ENCODE measurements around the gene XYLT1.
A peak's percentile ranks its signal among the peaks of the same experiment; 100 is the strongest.

XYLT1 gene

GRCh38 chr16:17424771-17425170, 46.0 kb downstream of the XYLT1 start:
- peaks cover 0 to 97% (median 65%) of the 10 kb centered on the region in 11 experiments; a peak in 18 of 22 replicates for H3K36me3 ChIP-seq
- no peak overlapping the region for H3K4me2 ChIP-seq
- H3K4me1 ChIP-seq: peaks cover 0 to 8% (median 0%) of the 10 kb centered on the region in 10 experiments; a peak in 3 of 20 replicates
- H4K20me1 ChIP-seq: peaks cover 0 to 80% (median 47%) of the 10 kb centered on the region in 11 experiments; a peak in 11 of 22 replicates
- H3K9me3 ChIP-seq (replicated peaks in 1 of 11): peaks cover 0 to 12% (median 1%) of the 10 kb centered on the region in 11 experiments; a peak in 5 of 22 replicates
- no peak overlapping the region for H3K9ac ChIP-seq
- H3K27ac ChIP-seq: no peak overlapping the region
- no peaks in the 10 kb centered on the region for H3K27me3 ChIP-seq
- no peak for TF ChIP-seq Cebpa-rat (IDR thresholded peaks at IDR 0.05)
- H3K4me3 ChIP-seq: no peak overlapping the region

DNA sequence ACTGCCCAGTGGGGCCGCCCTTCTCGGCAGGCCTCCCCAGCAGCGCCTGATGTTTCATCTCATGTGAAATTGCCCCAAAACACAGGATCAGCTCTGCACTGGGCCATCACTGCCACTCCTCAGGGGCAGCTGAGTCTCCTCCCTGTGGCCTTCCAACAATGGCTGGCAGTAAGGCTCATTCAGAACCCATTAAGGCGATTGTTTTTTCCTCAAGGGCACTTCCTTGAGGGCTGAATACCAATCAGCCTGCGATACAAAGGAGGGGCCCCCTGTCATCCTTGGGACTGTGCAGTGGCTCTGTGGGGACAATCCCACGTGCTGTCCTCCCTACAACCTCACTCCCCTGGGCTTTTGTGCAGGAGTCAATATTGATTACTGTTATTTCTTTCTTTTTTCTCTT, 47.5 kb downstream of the XYLT1 start:
- peaks cover 0 to 8% (median 0%) of the 10 kb centered on the region in 10 experiments; a peak in 5 of 20 replicates for H3K4me1 ChIP-seq
- H3K9ac ChIP-seq: no peak overlapping the region
- H3K27me3 ChIP-seq: no peaks in the 10 kb centered on the region
- peaks cover 0 to 74% (median 38%) of the 10 kb centered on the region in 11 experiments; a peak in 11 of 22 replicates for H4K20me1 ChIP-seq
- peaks cover 0 to 97% (median 64%) of the 10 kb centered on the region in 11 experiments; a peak in 16 of 22 replicates for H3K36me3 ChIP-seq
- peaks cover 0 to 27% (median 12%) of the 10 kb centered on the region in 11 experiments; a peak in 16 of 22 replicates for H3K9me3 ChIP-seq (replicated peaks in 1 of 11)
- H3K4me2 ChIP-seq: no peak overlapping the region
- peak overlapping the region in 1 of 11 experiments; percentile 9; a peak in 1 of 22 replicates for H3K27ac ChIP-seq
- no peak for TF ChIP-seq Cebpa-rat (IDR thresholded peaks at IDR 0.05)
- no peak overlapping the region for H3K4me3 ChIP-seq

DNA sequence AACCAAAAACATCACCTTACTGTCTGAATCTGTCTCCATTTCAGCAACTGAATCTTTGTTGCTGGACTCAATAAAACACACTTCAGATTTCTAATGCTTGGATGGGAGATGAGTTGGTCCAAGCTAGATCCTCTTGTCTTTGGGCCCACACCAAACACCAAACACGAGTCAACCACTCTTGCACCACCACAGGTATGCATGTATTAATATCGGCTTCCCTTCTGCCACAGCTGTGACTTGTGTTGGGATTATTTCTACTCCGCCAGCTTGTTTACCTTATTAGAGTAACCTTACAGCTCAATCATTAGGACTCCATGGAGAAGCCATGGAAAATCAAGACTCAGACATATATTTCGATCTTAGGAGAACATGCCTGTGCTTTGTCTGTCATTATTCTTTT, 49.9 kb downstream of the XYLT1 start:
- Histone ChIP-seq H3K9me3 (replicated peaks in 1 of 11) (peaks cover 0 to 24% (median 14%) of the 10 kb centered on the region in 11 experiments; a peak in 16 of 22 replicates), H4K20me1 (peaks cover 0 to 59% (median 29%) of the 10 kb centered on the region in 11 experiments; a peak in 10 of 22 replicates), H3K4me1 (peaks cover 20 to 30% (median 23%) of the 10 kb centered on the region in 10 experiments), H3K4me3 (no peak overlapping the region), H3K4me2 (no peak overlapping the region), H3K27ac (0 out of 22 replicates have a peak overlapping the region, but pooled peaks of 1 of the 11 experiments have one; percentile 1), H3K9ac (no peak overlapping the region), H3K27me3 (no peaks in the 10 kb centered on the region), H3K36me3 (peaks cover 0 to 80% (median 51%) of the 10 kb centered on the region in 11 experiments; a peak in 16 of 22 replicates)
- TF ChIP-seq Cebpa-rat (IDR thresholded peaks at IDR 0.05): no peak

DNA sequence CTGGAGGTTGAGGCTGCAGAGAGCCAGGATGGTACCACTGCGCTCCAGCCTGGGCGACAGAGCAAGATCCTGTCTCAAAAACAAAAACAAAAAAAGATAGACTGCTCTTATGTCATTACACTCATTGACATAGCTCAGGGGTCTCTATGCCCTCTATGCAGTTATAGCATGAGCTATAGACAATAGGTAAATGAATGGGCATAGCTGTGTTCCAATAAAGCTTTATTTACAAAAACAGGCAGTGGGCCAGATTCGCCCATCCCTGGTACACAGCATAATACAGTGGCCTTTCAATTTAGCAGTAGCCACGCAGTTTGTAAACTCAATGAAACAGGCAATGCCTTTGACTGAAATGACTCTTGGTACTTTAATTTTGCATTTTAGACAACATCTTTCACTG, 51.5 kb downstream of the XYLT1 start:
- H3K9me3 ChIP-seq (replicated peaks in 1 of 11): peaks cover 0 to 24% (median 14%) of the 10 kb centered on the region in 11 experiments; a peak in 16 of 22 replicates
- H3K4me3 ChIP-seq: no peak overlapping the region
- peaks cover 0 to 65% (median 39%) of the 10 kb centered on the region in 11 experiments; a peak in 16 of 22 replicates for H3K36me3 ChIP-seq
- H3K4me1 ChIP-seq: peaks cover 36 to 45% (median 38%) of the 10 kb centered on the region in 10 experiments
- no peak for TF ChIP-seq Cebpa-rat (IDR thresholded peaks at IDR 0.05)
- H4K20me1 ChIP-seq: peaks cover 0 to 49% (median 14%) of the 10 kb centered on the region in 11 experiments; a peak in 10 of 22 replicates
- peak overlapping the region in 2 of 11 experiments; percentile 3 to 5; a peak in 1 of 22 replicates for H3K27ac ChIP-seq
- H3K9ac ChIP-seq: no peak overlapping the region
- no peak overlapping the region for H3K4me2 ChIP-seq
- H3K27me3 ChIP-seq: no peaks in the 10 kb centered on the region

GRCh38 chr16:17417740-17418139, 53.0 kb downstream of the XYLT1 start:
- peaks cover 0 to 24% (median 14%) of the 10 kb centered on the region in 11 experiments; a peak in 16 of 22 replicates for H3K9me3 ChIP-seq (replicated peaks in 1 of 11)
- H3K4me3 ChIP-seq: peak overlapping the region in 1 of 10 experiments; percentile 38; a peak in 1 of 20 replicates
- TF ChIP-seq Cebpa-rat (IDR thresholded peaks at IDR 0.05): no peak
- peak overlapping the region in 9 of 11 experiments; percentile 55 to 78 (median 74); a peak in 13 of 22 replicates for H3K9ac ChIP-seq
- H3K4me1 ChIP-seq: peaks cover 45 to 61% (median 54%) of the 10 kb centered on the region in 10 experiments
- H3K4me2 ChIP-seq: peak overlapping the region; percentile 82 to 98 (median 91)
- H4K20me1 ChIP-seq: peaks cover 0 to 48% (median 9%) of the 10 kb centered on the region in 11 experiments; a peak in 8 of 22 replicates
- H3K36me3 ChIP-seq: peaks cover 0 to 57% (median 36%) of the 10 kb centered on the region in 11 experiments; a peak in 16 of 22 replicates
- peak overlapping the region; percentile 71 to 85 (median 82); a peak in 21 of 22 replicates for H3K27ac ChIP-seq
- H3K27me3 ChIP-seq: no peaks in the 10 kb centered on the region

- H4K20me1 ChIP-seq: peaks cover 0 to 39% (median 5%) of the 10 kb centered on the region in 11 experiments; a peak in 6 of 22 replicates
- no peaks in the 10 kb centered on the region for H3K27me3 ChIP-seq
- peaks cover 0 to 54% (median 38%) of the 10 kb centered on the region in 11 experiments; a peak in 16 of 22 replicates for H3K36me3 ChIP-seq
- peaks cover 45 to 67% (median 58%) of the 10 kb centered on the region in 10 experiments for H3K4me1 ChIP-seq
- peaks cover 0 to 24% (median 14%) of the 10 kb centered on the region in 11 experiments; a peak in 16 of 22 replicates for H3K9me3 ChIP-seq (replicated peaks in 1 of 11)
- H3K4me3 ChIP-seq: peak overlapping the region; percentile 6 to 55 (median 28); a peak in 15 of 20 replicates
- H3K27ac ChIP-seq: peak overlapping the region; percentile 71 to 85 (median 82)
- no peak for TF ChIP-seq Cebpa-rat (IDR thresholded peaks at IDR 0.05)
- peak overlapping the region; percentile 55 to 78 (median 74); a peak in 21 of 22 replicates for H3K9ac ChIP-seq
- H3K4me2 ChIP-seq: peak overlapping the region; percentile 82 to 98 (median 91)
Measured at GRCh38 chr16:17416461-17417311, 54.1 kb downstream of the XYLT1 start.

DNA sequence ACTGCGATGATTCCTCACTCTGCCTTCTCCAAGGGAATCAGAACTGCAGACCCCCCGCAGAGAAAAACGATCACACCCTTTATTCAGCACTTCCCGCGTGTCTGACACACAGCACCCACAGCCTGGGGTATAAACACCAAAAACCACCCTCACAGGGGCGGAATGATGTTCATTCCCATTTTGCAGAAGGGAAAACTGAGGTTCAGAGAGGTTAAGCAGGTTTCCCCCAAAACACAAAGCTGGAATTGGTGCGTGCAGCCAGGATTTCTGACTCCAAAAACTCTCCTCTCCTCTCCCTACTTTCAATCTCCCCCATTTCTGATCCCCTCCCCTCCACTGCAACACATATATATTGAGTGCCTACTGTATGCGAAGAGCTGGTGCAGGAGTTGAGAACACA, 55.8 kb downstream of the XYLT1 start:
- no peaks in the 10 kb centered on the region for H3K27me3 ChIP-seq
- peak overlapping the region; percentile 21 to 78 (median 71); a peak in 21 of 22 replicates for H3K9ac ChIP-seq
- H3K27ac ChIP-seq: peak overlapping the region; percentile 20 to 85 (median 82); a peak in 21 of 22 replicates
- peaks cover 0 to 29% (median 14%) of the 10 kb centered on the region in 11 experiments; a peak in 15 of 22 replicates for H3K9me3 ChIP-seq (replicated peaks in 1 of 11)
- H3K4me2 ChIP-seq: peak overlapping the region; percentile 82 to 98 (median 91)
- no peak for TF ChIP-seq Cebpa-rat (IDR thresholded peaks at IDR 0.05)
- peaks cover 53 to 80% (median 70%) of the 10 kb centered on the region in 10 experiments for H3K4me1 ChIP-seq
- H3K4me3 ChIP-seq: peak overlapping the region in 9 of 10 experiments; percentile 9 to 54 (median 36); a peak in 12 of 20 replicates
- H4K20me1 ChIP-seq: peaks cover 0 to 35% (median 0%) of the 10 kb centered on the region in 11 experiments; a peak in 5 of 22 replicates
- H3K36me3 ChIP-seq: peaks cover 0 to 56% (median 36%) of the 10 kb centered on the region in 11 experiments; a peak in 16 of 22 replicates

DNA sequence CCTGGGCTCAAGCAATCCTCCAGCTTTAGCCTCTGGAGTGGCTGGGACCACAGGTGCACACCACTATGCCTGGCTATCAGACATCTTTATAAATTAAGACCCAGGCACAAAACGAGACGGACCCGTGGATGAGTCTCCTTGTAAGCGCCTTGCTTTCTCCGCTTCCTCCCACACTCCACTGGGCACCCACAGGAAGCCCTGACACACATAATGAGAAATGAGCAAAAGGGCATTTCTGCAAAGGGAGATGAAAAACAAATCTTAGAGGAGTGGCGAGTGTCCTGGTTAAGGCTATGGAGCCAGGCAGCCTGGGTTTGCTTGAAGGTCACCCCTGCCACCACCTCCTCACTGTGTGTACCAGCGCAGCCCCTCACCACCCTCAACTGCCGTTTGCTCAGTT, 56.3 kb downstream of the XYLT1 start:
- H3K4me3 ChIP-seq: peak overlapping the region in 9 of 10 experiments; percentile 9 to 54 (median 36); a peak in 13 of 20 replicates
- peaks cover 58 to 85% (median 75%) of the 10 kb centered on the region in 10 experiments for H3K4me1 ChIP-seq

More for the DNA sequence above, 56.3 kb downstream of the XYLT1 start:
- Histone ChIP-seq H3K27me3 (no peaks in the 10 kb centered on the region), H3K9me3 (replicated peaks in 1 of 11) (peaks cover 0 to 25% (median 12%) of the 10 kb centered on the region in 11 experiments; a peak in 15 of 22 replicates), H3K9ac (peak overlapping the region; percentile 21 to 78 (median 71); a peak in 21 of 22 replicates), H3K27ac (peak overlapping the region; percentile 20 to 85 (median 82); a peak in 21 of 22 replicates), H3K4me2 (peak overlapping the region; percentile 82 to 98 (median 91)), H3K36me3 (peaks cover 0 to 56% (median 32%) of the 10 kb centered on the region in 11 experiments; a peak in 16 of 22 replicates), H4K20me1 (peaks cover 0 to 37% (median 0%) of the 10 kb centered on the region in 11 experiments; a peak in 5 of 22 replicates)
- TF ChIP-seq Cebpa-rat (IDR thresholded peaks at IDR 0.05): no peak
